Measurements from ENCODE around the gene FAM131A. TPM values are rescaled to one million over a fixed set of nuclear protein-coding genes. Genes with fewer than 3 reads are reported as not detected.

Gene FAM131A
- total RNA-seq, 1 experiment from 2014 or later: 14.4 TPM

DNA sequence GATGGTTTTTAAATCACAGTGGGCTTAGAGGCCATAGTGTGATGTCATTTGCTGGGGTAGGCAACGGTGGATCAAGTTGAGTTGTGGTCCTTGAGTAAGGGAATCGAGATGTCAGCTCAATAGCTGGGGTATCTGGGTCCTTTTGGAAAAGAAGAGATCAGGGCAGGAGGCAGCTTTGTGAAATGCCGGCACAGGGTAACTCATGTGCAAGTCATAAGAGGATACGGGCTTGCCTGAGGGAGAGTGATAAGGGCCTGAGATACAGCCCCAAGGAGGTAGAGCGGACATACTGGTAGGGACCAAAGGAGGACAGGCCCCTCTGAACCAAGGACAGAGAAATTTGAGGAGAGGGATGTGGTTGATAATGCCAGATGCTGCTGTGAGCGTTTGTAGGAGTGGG lies 4.2 kb upstream of the FAM131A start:
- no peak overlapping the region for H2AFZ ChIP-seq (ENCODE audit: low read length)
- no peak overlapping the region for H2BK15ac ChIP-seq (ENCODE audit: low read depth, low read length)
- H3K23me2 ChIP-seq (ENCODE audit: insufficient read length, low read depth, low read length, poor library complexity, severe bottlenecking): peaks cover 7% of the 10 kb centered on the region
- H3K27me3 Mint-ChIP-seq (ENCODE audit: low read depth): no peaks in the 10 kb centered on the region; the same call in none of the 2 replicates
- H3K9me3 Mint-ChIP-seq: no peaks in the 10 kb centered on the region
- peaks cover 25 to 30% of the 10 kb centered on the region in 2 experiments for H3K4me1 Mint-ChIP-seq
- peak overlapping the region in 2 of 3 experiments; percentile 45 to 73; a peak in 4 of 7 replicates for H3K27ac Mint-ChIP-seq
- H3K9ac ChIP-seq (ENCODE audit: extremely low read depth, insufficient read length, low read length): no peak overlapping the region
- no peaks in the 10 kb centered on the region for H3K27me3 ChIP-seq (ENCODE audit: insufficient read depth, low read length)
- H2BK12ac ChIP-seq (ENCODE audit: insufficient read length, low read depth, low read length): no peak overlapping the region
- H3K23ac ChIP-seq (ENCODE audit: insufficient read length, low read depth, low read length): no peak overlapping the region
- H4K20me1 ChIP-seq (ENCODE audit: control insufficient read depth, insufficient read depth, insufficient read length): no peaks in the 10 kb centered on the region
- no peak overlapping the region for H3K4ac ChIP-seq (ENCODE audit: low read depth, low read length)
- H3K79me1 ChIP-seq (ENCODE audit: insufficient read depth, low read depth, low read length, poor library complexity, severe bottlenecking): no peaks in the 10 kb centered on the region
- peaks cover 53 to 72% (median 61%) of the 10 kb centered on the region in 3 experiments; a peak in 6 of 7 replicates for H3K36me3 Mint-ChIP-seq (ENCODE audit: insufficient read depth in 1 of 3, low read depth in 3 of 3)
- no CpG with 5 or more reads among the region's 6 CpGs for WGBS (ENCODE audit: extremely low coverage, insufficient read length, low lambda C conversion rate)
- H2BK20ac ChIP-seq (ENCODE audit: low read depth, low read length, poor library complexity, severe bottlenecking): no peak overlapping the region
- H3K14ac ChIP-seq (ENCODE audit: insufficient read depth, low read length): no peak overlapping the region
- no peak overlapping the region for H3K18ac ChIP-seq (ENCODE audit: insufficient read length, low read depth, low read length)
- no peaks in the 10 kb centered on the region for H3K9me3 ChIP-seq (ENCODE audit: control insufficient read depth, low read depth, low read length)
- TF ChIP-seq, protein P1, sequence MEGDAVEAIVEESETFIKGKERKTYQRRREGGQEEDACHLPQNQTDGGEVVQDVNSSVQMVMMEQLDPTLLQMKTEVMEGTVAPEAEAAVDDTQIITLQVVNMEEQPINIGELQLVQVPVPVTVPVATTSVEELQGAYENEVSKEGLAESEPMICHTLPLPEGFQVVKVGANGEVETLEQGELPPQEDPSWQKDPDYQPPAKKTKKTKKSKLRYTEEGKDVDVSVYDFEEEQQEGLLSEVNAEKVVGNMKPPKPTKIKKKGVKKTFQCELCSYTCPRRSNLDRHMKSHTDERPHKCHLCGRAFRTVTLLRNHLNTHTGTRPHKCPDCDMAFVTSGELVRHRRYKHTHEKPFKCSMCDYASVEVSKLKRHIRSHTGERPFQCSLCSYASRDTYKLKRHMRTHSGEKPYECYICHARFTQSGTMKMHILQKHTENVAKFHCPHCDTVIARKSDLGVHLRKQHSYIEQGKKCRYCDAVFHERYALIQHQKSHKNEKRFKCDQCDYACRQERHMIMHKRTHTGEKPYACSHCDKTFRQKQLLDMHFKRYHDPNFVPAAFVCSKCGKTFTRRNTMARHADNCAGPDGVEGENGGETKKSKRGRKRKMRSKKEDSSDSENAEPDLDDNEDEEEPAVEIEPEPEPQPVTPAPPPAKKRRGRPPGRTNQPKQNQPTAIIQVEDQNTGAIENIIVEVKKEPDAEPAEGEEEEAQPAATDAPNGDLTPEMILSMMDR (conservative IDR thresholded peaks at IDR 0.05): no peak
- no peak overlapping the region for H3K4me3 Mint-ChIP-seq
- no peaks in the 10 kb centered on the region for H3K4me1 ChIP-seq (ENCODE audit: insufficient read depth, low read length)
- H3K79me2 ChIP-seq (ENCODE audit: insufficient read depth, low read length): no peaks in the 10 kb centered on the region
- no peak overlapping the region for H4K8ac ChIP-seq (replicated peaks; ENCODE audit: insufficient read length, low read depth, low read length)
- H4K5ac ChIP-seq (ENCODE audit: insufficient read length, low read depth, low read length): no peak overlapping the region
- no peak overlapping the region for H2AK5ac ChIP-seq (ENCODE audit: insufficient read length, low read length)
- no peak for DNase-seq
- H2BK5ac ChIP-seq (ENCODE audit: insufficient read length, low read length): no peak overlapping the region
- H3K27ac ChIP-seq (ENCODE audit: insufficient read length, low read depth, low read length): no peak overlapping the region
- no peak overlapping the region for H3K4me2 ChIP-seq (ENCODE audit: insufficient read depth, insufficient read length, low read length)
- H2BK120ac ChIP-seq (ENCODE audit: low read depth, low read length, poor library complexity, severe bottlenecking): no peak overlapping the region
- H3K56ac ChIP-seq (ENCODE audit: insufficient read length, low read depth, low read length): no peak overlapping the region
- no peak overlapping the region for H3T11ph ChIP-seq (ENCODE audit: low read length)
- H4K91ac ChIP-seq (ENCODE audit: insufficient read length, low read depth, low read length): no peak overlapping the region

Measured in H9 (cell line).